NCI-H2196 (cell line): ENCODE results near the gene COX5A.
"Not testable (repeated sequence)": the region's sequence is repeated elsewhere in the genome, so short reads cannot be mapped to it uniquely, and the experiment has no call there.

Experiments
- DNase-seq: peaks from one replicate; lab custom pipeline; 2025; ENCODE audit not compliant: unreplicated experiment; lab: John Stamatoyannopoulos, UW

Gene COX5A

GRCh38 chr15:74955796-74956647, 18.1 kb upstream of the COX5A start:
- DNase-seq, result peak; percentile 51

- no peak for DNase-seq
These were observed 17.1 kb upstream of the COX5A start for GRCh38 chr15:74955017-74955416.

GRCh38 chr15:74954515-74954914, 16.6 kb upstream of the COX5A start:
- no peak for DNase-seq

GRCh38 chr15:74951006-74951405, 13.1 kb upstream of the COX5A start:
- no peak for DNase-seq

- peak; percentile 67 for DNase-seq
These were observed 12.4 kb upstream of the COX5A start for GRCh38 chr15:74950078-74950908.

- DNase-seq, result peak; percentile 21
These were observed 642 bp downstream of the COX5A start for GRCh38 chr15:74937272-74937589.

GRCh38 chr15:74935193-74935592, 2.7 kb downstream of the COX5A start:
- DNase-seq, result peak; percentile 7

GRCh38 chr15:74933573-74933972, 4.3 kb downstream of the COX5A start:
- no peak for DNase-seq

GRCh38 chr15:74928771-74929198, 9.1 kb downstream of the COX5A start:
- DNase-seq, result no peak

GRCh38 chr15:74924525-74924924, 13.3 kb downstream of the COX5A start:
- DNase-seq, result no peak

GRCh38 chr15:74920456-74920855, 17.4 kb downstream of the COX5A start:
- DNase-seq, result no peak

- DNase-seq, result no peak
These were observed 20.2 kb downstream of the COX5A start for GRCh38 chr15:74917676-74918075.

- DNase-seq, result not testable (repeated sequence)
These were observed 24.1 kb downstream of the COX5A start for GRCh38 chr15:74913799-74914198.

GRCh38 chr15:74913041-74913440, 24.8 kb downstream of the COX5A start:
- DNase-seq, result peak; percentile 37

- no peak for DNase-seq
These were observed 29.2 kb downstream of the COX5A start for GRCh38 chr15:74908635-74909034.

- no peak for DNase-seq
These were observed 30.6 kb downstream of the COX5A start for GRCh38 chr15:74907163-74907870.

GRCh38 chr15:74906450-74907162, 31.3 kb downstream of the COX5A start, which contains the start of gene FAM219B:
Gene FAM219B, minus strand, starts transcription at chr15:74906851. Its CDS starts 51 bp downstream, at chr15:74906800.
- peak; percentile 70 for DNase-seq

- no peak for DNase-seq
These were observed 31.8 kb downstream of the COX5A start for GRCh38 chr15:74906067-74906449.

GRCh38 chr15:74904190-74904805, 33.6 kb downstream of the COX5A start:
- no peak for DNase-seq

- DNase-seq, result no peak
These were observed 34.2 kb downstream of the COX5A start for GRCh38 chr15:74903676-74904075.
